Measurements from ENCODE around the gene GPR55.

GPR55 gene

GRCh38 chr2:230898016-230898712, 26.9 kb downstream of the GPR55 start:
- H3K9me3 Mint-ChIP-seq: no peaks in the 10 kb centered on the region

GRCh38 chr2:230896346-230897115, 28.5 kb downstream of the GPR55 start:
- TF ChIP-seq CTCF (IDR thresholded peaks at IDR 0.05; ENCODE audit: unreplicated experiment in 3 of 3): no peak
- Mint-ChIP-seq H3K36me3 (ENCODE audit: low read depth) (no peaks in the 10 kb centered on the region), H3K4me3 (no peak overlapping the region), H3K27ac (peak overlapping the region in 1 of 3 experiments; percentile 5), H3K4me1 (no peaks in the 10 kb centered on the region), H3K27me3 (ENCODE audit: low read depth) (peaks cover 12% of the 10 kb centered on the region), H3K9me3 (no peaks in the 10 kb centered on the region)

More at GRCh38 chr2:230898016-230898712, 26.9 kb downstream of the GPR55 start:
- Mint-ChIP-seq H3K27me3 (ENCODE audit: low read depth) (peaks cover 24% of the 10 kb centered on the region), H3K4me1 (no peaks in the 10 kb centered on the region), H3K27ac (peak overlapping the region in 1 of 3 experiments; percentile 23), H3K4me3 (no peak overlapping the region), H3K36me3 (ENCODE audit: low read depth) (no peaks in the 10 kb centered on the region)
- TF ChIP-seq CTCF (IDR thresholded peaks at IDR 0.05; ENCODE audit: unreplicated experiment in 3 of 3): no peak

- Mint-ChIP-seq H3K27ac (peak overlapping the region in 2 of 3 experiments; percentile 37 to 74), H3K9me3 (no peaks in the 10 kb centered on the region), H3K36me3 (ENCODE audit: low read depth) (no peaks in the 10 kb centered on the region), H3K27me3 (ENCODE audit: low read depth) (peaks cover 8% of the 10 kb centered on the region), H3K4me3 (no peak overlapping the region), H3K4me1 (no peaks in the 10 kb centered on the region)
- no peak for TF ChIP-seq CTCF (IDR thresholded peaks at IDR 0.05; ENCODE audit: unreplicated experiment in 3 of 3)
Measured at GRCh38 chr2:230895536-230896345, 29.3 kb downstream of the GPR55 start.

DNA sequence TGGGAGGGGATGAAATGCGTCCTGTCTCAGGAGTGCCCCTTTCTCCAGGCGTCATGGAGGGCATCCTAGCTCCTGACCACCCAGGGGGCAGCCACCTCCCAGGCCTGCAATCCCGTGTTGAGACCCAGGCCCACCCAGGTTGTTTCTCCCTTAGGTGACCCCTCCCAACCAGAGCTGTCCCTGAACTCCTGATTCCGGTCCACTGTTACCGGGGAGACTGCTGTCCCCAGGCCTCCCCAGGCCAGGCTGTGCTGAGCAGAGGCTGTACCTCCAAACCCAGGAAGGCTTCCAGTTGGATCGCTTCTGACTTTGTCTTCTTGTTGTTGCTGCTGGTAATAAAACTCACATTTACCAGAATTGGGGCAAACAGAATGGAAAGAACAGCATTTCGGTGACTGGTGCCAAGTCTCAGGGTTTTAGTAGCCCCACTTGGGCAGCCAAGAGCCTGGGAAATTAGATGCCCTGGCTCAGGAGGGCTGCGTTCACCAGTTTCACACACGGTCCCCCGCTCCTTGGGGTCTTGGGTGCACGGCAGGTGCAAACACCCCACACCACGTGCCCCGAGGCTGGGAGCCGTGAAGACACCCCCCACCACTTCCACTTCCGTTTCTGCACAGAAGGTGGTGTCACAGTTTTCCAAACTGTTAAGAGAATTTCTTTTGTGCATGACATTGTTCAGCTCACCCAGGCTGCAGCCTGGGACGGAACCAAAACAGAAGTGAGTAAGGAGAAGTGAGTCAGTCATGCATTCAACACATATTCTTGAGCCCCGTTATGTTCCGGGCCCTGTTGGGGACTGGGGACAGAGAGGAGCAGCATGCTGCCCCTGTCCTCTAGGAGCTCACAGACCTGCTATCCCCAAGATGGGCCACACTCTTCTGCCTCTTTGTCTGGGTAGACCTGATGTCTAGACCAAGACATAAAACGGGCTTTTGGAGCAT, 30.9 kb downstream of the GPR55 start:
- no peak overlapping the region for H3K4me3 Mint-ChIP-seq
- TF ChIP-seq CTCF (IDR thresholded peaks at IDR 0.05; ENCODE audit: unreplicated experiment in 3 of 3): no peak
- H3K4me1 Mint-ChIP-seq: no peaks in the 10 kb centered on the region
- peaks cover 3% of the 10 kb centered on the region for H3K27me3 Mint-ChIP-seq (ENCODE audit: low read depth)
- H3K9me3 Mint-ChIP-seq: no peaks in the 10 kb centered on the region
- peaks cover under 1% of the 10 kb centered on the region for H3K36me3 Mint-ChIP-seq (ENCODE audit: low read depth)
- H3K27ac Mint-ChIP-seq: peak overlapping the region in 1 of 3 experiments; percentile 71

- Mint-ChIP-seq H3K4me3 (no peak overlapping the region), H3K9me3 (no peaks in the 10 kb centered on the region), H3K4me1 (no peaks in the 10 kb centered on the region), H3K27ac (no peak overlapping the region), H3K27me3 (ENCODE audit: low read depth) (peaks cover 3% of the 10 kb centered on the region), H3K36me3 (ENCODE audit: low read depth) (peaks cover 3% of the 10 kb centered on the region)
- no peak for TF ChIP-seq CTCF (IDR thresholded peaks at IDR 0.05; ENCODE audit: unreplicated experiment in 3 of 3)
Measured at GRCh38 chr2:230893338-230893737, 31.7 kb downstream of the GPR55 start.

Measured in nephron (organoid).